Liver (tissue), 9 donors: Measurements from ENCODE around the gene KCND2. TPM values are rescaled to one million over a fixed set of nuclear protein-coding genes. Genes with fewer than 3 reads are reported as not detected.
A peak's percentile ranks its signal among the peaks of the same experiment; 100 is the strongest.

ENCODE experiments used
- DNase-seq: peaks from one replicate; pipeline ENCODE4 v3.0.0-alpha.2; 2017; ENCODE audit warnings: low spot score
- H3K27ac ChIP-seq, 2 donors: one replicate each; pipeline ENCODE4 v1.7.0; 2013; ENCODE audit warnings: inconsistent platforms in 2 of 2, low read length in 2 of 2, control low read depth in 1 of 2, low read depth in 1 of 2, mild to moderate bottlenecking in 1 of 2
- H3K27me3 ChIP-seq, 4 donors: one replicate each; pipeline versions ENCODE4 v1.6.1 to v1.7.0; 2013; ENCODE audit warnings: low read length in 3 of 4, inconsistent platforms in 1 of 4, mild to moderate bottlenecking in 1 of 4, moderate library complexity in 1 of 4; ENCODE audit not compliant: control insufficient read depth in 4 of 4, insufficient read depth in 4 of 4
- H3K36me3 ChIP-seq, 4 donors: one replicate each; pipeline versions ENCODE4 v1.6.1 to v1.7.0; 2013; ENCODE audit warnings: low read length in 3 of 4, mild to moderate bottlenecking in 3 of 4, low read depth in 1 of 4, moderate library complexity in 1 of 4; ENCODE audit not compliant: control insufficient read depth in 4 of 4, insufficient read depth in 3 of 4
- H3K4me1 ChIP-seq, 4 donors: one replicate each; pipeline versions ENCODE4 v1.6.1 to v1.7.0; 2013; ENCODE audit warnings: low read length in 3 of 4, mild to moderate bottlenecking in 3 of 4, moderate library complexity in 1 of 4; ENCODE audit not compliant: control insufficient read depth in 4 of 4, insufficient read depth in 4 of 4
- H3K4me3 ChIP-seq, 3 donors: one replicate each; pipeline versions ENCODE4 v1.6.1 to v1.7.0; 2013; ENCODE audit warnings: low read length in 3 of 3, control low read depth in 1 of 3, low read depth in 1 of 3, mild to moderate bottlenecking in 1 of 3
- H3K9ac ChIP-seq, 2 donors: one replicate each; pipeline ENCODE4 v1.7.0; 2013; ENCODE audit warnings: low read length in 2 of 2, mild to moderate bottlenecking in 2 of 2, moderate library complexity in 2 of 2, control low read depth in 1 of 2, low read depth in 1 of 2
- H3K9me3 ChIP-seq, 4 donors: one replicate each; pipeline versions ENCODE4 v1.6.1 to v1.7.0; 2013; ENCODE audit warnings: low read length in 3 of 4; ENCODE audit not compliant: control insufficient read depth in 4 of 4
- FOXA1 ChIP-seq: IDR thresholded peaks from 2 replicates; pipeline ENCODE4 v1.6.1; 2016; ENCODE audit warnings: antibody characterized with exemption
- FOXA2 ChIP-seq: IDR thresholded peaks from 2 replicates; pipeline ENCODE4 v1.6.1; 2016; ENCODE audit warnings: antibody characterized with exemption
- GABPA ChIP-seq, 2 donors: IDR thresholded peaks in 1 of 2; conservative IDR thresholded peaks in 1 of 2; 2 replicates each; pipeline ENCODE4 v1.6.1; 2016; ENCODE audit warnings: antibody characterized with exemption in 2 of 2, mild to moderate bottlenecking in 1 of 2, moderate library complexity in 1 of 2
- HNF4A ChIP-seq, 2 donors: conservative IDR thresholded peaks; 2 replicates each; pipeline ENCODE4 v1.6.1; 2016; ENCODE audit warnings: antibody characterized with exemption in 2 of 2, mild to moderate bottlenecking in 2 of 2
- HNF4G ChIP-seq: IDR thresholded peaks from 2 replicates; pipeline ENCODE4 v1.6.1; 2016; ENCODE audit warnings: antibody characterized with exemption
- MAX ChIP-seq: IDR thresholded peaks from 2 replicates; pipeline ENCODE4 v1.6.1; 2016; ENCODE audit warnings: antibody characterized with exemption
- NR2F2 ChIP-seq: IDR thresholded peaks from 2 replicates; pipeline ENCODE4 v1.6.1; 2016; ENCODE audit warnings: antibody characterized with exemption
- RAD21 ChIP-seq, 2 donors: IDR thresholded peaks; 2 replicates each; pipeline ENCODE4 v1.6.1; 2016; ENCODE audit warnings: antibody characterized with exemption in 2 of 2, mild to moderate bottlenecking in 2 of 2
- RXRA ChIP-seq, 2 donors: IDR thresholded peaks; 2 replicates each; pipeline ENCODE4 v1.6.1; 2017 to 2018; ENCODE audit warnings: antibody characterized with exemption in 2 of 2, mild to moderate bottlenecking in 1 of 2
- SP1 ChIP-seq: IDR thresholded peaks from 2 replicates; pipeline ENCODE4 v1.6.1; 2018; ENCODE audit warnings: antibody characterized with exemption, mild to moderate bottlenecking
- WGBS: extraction: QIAGEN DNeasy Blood & Tissue Kit; methylation state at CpG from one replicate; pipeline ENCODE4 v1.1.7; 2013; 5-methylcytosine and 5-hydroxymethylcytosine counted together
- polyA plus RNA-seq, 2 donors: library from polyadenylated mRNA; stranded (reverse) in 1 of 2; unstranded in 1 of 2; fragments of 200-250 nt in 1 of 2; fragments of >200 nt in 1 of 2; fragmentation: Nextera tagmentation in 1 of 2; extraction: Ambion mirVana in 1 of 2; gene quantifications; one replicate each; pipeline versions ENCODE4 v1.2.1 to v1.2.3, GENCODE V29; 2013 to 2015
- total RNA-seq, 2 donors: library from RNA; depleted of rRNA; stranded (reverse); fragments of >200 nt; gene quantifications; one replicate each; pipeline ENCODE4 v1.2.3, GENCODE V29; 2014
- TF ChIP-seq, protein P1 (sequence below): fragments of 150-350 bp; IDR thresholded peaks from 2 replicates; pipeline ENCODE4 v1.5.1; 2017; ENCODE audit warnings: improper control_type of control experiment, low read depth, low read length; ENCODE audit not compliant: missing input control
- TF ChIP-seq, protein P2 (sequence below): IDR thresholded peaks from 2 replicates; pipeline ENCODE4 v1.6.1; 2016; ENCODE audit warnings: antibody characterized with exemption
- donor health status: healthy.
- donor health status: healthy.
- donor health status: healthy.
- donor health status: healthy.
- donor health status: healthy.

Gene KCND2
- total and polyA plus RNA-seq, 4 donors = 0.02 to 0.22 (median 0.07) TPM

DNA sequence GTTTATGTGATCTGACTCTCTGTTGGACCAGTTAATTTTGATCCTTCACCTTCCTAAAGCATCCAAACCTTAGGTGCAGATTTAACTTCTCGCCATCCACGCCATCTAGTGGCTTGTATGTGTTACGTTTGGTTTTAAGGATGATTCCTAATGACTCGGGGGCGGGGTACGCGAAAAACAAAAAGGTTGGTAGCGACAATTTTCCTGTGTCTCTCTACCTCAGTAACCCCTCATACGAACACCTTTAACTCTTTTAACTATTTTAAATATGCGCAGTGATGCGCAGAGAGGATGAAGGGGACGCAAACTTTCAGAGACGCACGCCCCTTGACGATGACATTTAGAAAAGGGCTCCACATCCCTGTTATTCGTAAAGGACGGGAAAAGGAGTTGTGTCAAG lies 714 bp upstream of the KCND2 start:
- Histone ChIP-seq H3K36me3 (no peaks in the 10 kb centered on the region), H3K9me3 (no peaks in the 10 kb centered on the region), H3K27ac (no peak overlapping the region), H3K4me3 (peak overlapping the region; percentile 26 to 63 (median 38)), H3K9ac (no peak overlapping the region), H3K27me3 (peaks cover 0 to 11% (median 5%) of the 10 kb centered on the region in 4 donors), H3K4me1 (peaks cover 6 to 15% (median 11%) of the 10 kb centered on the region in 4 donors)
- WGBS = 2% methylated on average over 17 of the region's 17 CpGs
- TF ChIP-seq, protein P1, sequence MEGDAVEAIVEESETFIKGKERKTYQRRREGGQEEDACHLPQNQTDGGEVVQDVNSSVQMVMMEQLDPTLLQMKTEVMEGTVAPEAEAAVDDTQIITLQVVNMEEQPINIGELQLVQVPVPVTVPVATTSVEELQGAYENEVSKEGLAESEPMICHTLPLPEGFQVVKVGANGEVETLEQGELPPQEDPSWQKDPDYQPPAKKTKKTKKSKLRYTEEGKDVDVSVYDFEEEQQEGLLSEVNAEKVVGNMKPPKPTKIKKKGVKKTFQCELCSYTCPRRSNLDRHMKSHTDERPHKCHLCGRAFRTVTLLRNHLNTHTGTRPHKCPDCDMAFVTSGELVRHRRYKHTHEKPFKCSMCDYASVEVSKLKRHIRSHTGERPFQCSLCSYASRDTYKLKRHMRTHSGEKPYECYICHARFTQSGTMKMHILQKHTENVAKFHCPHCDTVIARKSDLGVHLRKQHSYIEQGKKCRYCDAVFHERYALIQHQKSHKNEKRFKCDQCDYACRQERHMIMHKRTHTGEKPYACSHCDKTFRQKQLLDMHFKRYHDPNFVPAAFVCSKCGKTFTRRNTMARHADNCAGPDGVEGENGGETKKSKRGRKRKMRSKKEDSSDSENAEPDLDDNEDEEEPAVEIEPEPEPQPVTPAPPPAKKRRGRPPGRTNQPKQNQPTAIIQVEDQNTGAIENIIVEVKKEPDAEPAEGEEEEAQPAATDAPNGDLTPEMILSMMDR = peak; percentile 52
- TF ChIP-seq RAD21 (IDR thresholded peaks at IDR 0.05) (peak; percentile 79 to 80), NR2F2 (no peak), SP1 (no peak), MAX (no peak), FOXA2 (no peak), GABPA (IDR thresholded peaks at IDR 0.05 in 1 of 2, conservative IDR thresholded peaks at IDR 0.05 in 1 of 2) (no peak), HNF4A (conservative IDR thresholded peaks at IDR 0.05) (no peak)
- TF ChIP-seq, protein P2, sequence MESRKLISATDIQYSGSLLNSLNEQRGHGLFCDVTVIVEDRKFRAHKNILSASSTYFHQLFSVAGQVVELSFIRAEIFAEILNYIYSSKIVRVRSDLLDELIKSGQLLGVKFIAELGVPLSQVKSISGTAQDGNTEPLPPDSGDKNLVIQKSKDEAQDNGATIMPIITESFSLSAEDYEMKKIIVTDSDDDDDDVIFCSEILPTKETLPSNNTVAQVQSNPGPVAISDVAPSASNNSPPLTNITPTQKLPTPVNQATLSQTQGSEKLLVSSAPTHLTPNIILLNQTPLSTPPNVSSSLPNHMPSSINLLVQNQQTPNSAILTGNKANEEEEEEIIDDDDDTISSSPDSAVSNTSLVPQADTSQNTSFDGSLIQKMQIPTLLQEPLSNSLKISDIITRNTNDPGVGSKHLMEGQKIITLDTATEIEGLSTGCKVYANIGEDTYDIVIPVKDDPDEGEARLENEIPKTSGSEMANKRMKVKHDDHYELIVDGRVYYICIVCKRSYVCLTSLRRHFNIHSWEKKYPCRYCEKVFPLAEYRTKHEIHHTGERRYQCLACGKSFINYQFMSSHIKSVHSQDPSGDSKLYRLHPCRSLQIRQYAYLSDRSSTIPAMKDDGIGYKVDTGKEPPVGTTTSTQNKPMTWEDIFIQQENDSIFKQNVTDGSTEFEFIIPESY = no peak
- no peak for DNase-seq

GRCh38 chr7:120273476-120273975 lies 551 bp downstream of the KCND2 start:
- 2% methylated on average over 38 of the region's 38 CpGs for WGBS
- peaks cover 0 to 11% (median 5%) of the 10 kb centered on the region in 4 donors for H3K27me3 ChIP-seq

More at GRCh38 chr7:120273476-120273975, 551 bp downstream of the KCND2 start:
- Histone ChIP-seq H3K4me3 (peak overlapping the region in 2 of 3 donors; percentile 34 to 63), H3K4me1 (peaks cover 6 to 15% (median 11%) of the 10 kb centered on the region in 4 donors), H3K9ac (no peak overlapping the region), H3K27ac (no peak overlapping the region), H3K9me3 (no peaks in the 10 kb centered on the region), H3K36me3 (no peaks in the 10 kb centered on the region)
- DNase-seq = no peak
- TF ChIP-seq RXRA (IDR thresholded peaks at IDR 0.05) = no peak
- TF ChIP-seq GABPA (IDR thresholded peaks at IDR 0.05 in 1 of 2, conservative IDR thresholded peaks at IDR 0.05 in 1 of 2) = no peak
- no peak for TF ChIP-seq NR2F2
- TF ChIP-seq, protein P1 = no peak
- no peak for TF ChIP-seq HNF4G
- TF ChIP-seq FOXA1 = no peak
- TF ChIP-seq, protein P2 = no peak
- TF ChIP-seq HNF4A (conservative IDR thresholded peaks at IDR 0.05) = no peak
- no peak for TF ChIP-seq SP1
